Head of caudate nucleus (tissue), 42 donors: ENCODE results near the gene ZNF681.
"Not testable (repeated sequence)": the region's sequence is repeated elsewhere in the genome, so short reads cannot be mapped to it uniquely, and the experiment has no call there.

ENCODE experiments used
- DNase-seq, 42 donors: peaks; one replicate each; pipeline versions ENCODE4 v3.0.0 to v3.0.0-alpha.2; 2020 to 2021; ENCODE audit warnings: mixed read lengths in 7 of 42
- intact Hi-C: fragments of 100-400 bp; cut with DNase I; formaldehyde crosslinking; loops from one replicate; pipeline ENCODE4 v1.15.0; 2022

ZNF681 gene

DNA sequence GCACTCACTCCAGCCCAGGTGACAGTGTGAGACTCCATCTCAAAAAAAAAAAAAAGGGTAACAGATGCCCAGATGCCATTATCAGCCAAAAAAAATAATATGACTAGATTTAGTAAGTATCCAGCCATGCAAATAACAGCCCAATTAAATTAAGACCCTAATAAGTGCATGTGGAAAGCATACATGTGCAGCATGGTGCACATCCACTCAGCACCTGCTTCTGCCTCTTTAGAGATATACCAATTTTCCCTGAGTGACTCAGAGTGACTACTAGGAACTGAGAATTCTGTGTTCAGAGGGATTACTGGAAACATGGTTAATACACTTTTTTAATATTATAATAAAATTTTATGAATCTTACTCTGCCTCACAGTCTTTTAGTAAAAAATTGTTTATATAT is 41.9 kb downstream of the ZNF681 start:
- no peak for DNase-seq
- intact Hi-C loops: no loop called here

- DNase-seq: no peak
- intact Hi-C loops: no loop called here
Observed at GRCh38 chr19:23709347-23709746, 49.3 kb downstream of the ZNF681 start.

DNA sequence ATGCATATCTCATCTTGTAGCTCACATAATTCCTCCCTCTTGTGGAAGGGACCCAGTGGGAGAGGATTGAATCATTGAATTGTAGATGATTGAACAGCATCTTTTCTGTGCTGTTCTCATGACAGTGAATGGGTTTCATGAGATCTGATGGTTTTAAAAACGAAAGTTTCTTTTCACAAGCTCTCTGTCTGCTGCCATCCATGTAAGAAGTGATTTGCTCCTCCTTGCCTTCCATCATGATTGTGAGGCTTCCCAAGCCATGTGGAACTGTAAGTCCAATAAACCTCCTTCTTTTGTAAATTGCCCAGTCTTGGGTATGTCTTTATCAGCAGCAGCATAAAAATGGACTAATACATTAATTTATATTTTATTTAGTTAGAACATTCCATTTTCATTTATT is 52.0 kb downstream of the ZNF681 start:
- intact Hi-C loops: no loop called here
- DNase-seq: no peak

DNA sequence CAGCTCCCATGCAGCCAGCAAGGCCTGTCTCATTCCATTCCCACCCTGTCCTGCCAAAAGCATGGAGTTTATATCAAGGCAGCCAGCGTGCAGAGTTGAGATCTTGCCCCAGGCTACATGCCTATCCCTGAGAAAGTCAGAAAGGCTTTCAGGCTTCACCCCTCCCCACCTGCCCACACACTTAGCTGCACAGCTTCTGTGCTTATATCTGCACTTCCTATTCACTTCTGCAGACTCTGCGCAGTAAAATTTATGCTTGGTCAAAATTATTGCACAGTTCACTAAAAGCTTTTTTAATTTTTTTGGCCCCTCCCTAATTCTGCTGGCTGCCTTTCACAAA is 59.2 kb downstream of the ZNF681 start:
- intact Hi-C loops: no loop called here
- no peak for DNase-seq

DNA sequence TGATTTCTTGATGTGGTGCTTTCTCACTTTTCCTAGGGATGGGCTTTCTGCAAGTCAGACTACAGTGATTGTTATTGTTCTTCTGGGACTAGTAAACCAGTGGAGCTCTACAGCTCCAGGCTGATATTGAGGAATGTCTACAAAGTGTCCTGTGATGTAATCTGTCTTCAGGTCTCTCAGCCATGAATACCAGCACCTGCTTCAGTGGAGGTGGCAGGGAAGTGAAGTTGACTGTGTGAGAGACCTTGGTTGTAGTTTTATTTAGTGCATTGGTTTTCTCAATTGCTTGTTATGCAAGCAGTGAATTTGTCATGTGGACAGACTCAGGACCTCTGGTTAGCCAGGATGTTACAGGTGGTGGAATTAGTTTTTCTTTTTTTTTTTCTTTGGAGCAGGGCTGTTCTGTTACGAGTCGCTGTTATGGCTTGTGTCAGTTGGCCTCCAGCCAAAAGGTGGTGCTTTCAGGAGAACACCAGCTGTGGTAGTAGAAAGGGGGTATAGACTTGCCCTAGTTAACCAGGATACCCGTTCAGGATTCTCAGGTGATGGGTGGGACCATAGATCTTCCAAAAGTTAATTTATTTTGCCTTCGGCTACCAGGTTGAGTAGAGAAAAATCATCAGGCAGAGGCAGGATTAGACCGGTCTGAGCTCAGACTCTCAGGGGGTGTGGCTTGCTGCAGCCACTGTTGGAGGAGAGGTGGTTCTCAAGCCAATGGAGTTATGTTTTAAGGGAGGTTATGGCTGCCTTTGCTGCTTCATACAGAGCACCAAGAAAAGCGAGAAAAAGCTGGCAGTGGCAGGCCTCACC is 59.8 kb downstream of the ZNF681 start:
- no peak for DNase-seq
- intact Hi-C loops: no loop called here

DNA sequence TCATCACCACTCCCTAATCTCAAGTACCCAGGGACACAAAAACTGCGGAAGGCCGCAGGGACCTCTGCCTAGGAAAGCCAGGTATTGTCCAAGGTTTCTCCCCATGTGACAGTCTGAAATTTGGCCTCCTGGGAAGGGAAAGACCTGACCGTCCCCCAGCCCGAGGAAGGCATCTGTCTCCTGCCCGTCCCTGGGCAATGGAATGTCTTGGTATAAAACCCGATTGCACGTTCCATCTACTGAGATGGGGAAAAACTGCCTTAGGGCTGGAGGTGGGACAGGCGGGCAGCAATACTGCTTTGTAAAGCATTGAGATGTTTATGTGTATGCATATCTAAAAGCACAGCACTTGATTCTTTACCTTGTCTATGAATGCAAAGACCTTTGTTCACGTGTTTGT is 65.8 kb downstream of the ZNF681 start:
- intact Hi-C loops, DNase-seq: not testable (repeated sequence)
